D721Med (cell line): ENCODE results near the gene CLEC10A.
"Not testable (repeated sequence)": the region's sequence is repeated elsewhere in the genome, so short reads cannot be mapped to it uniquely, and the experiment has no call there.

ENCODE experiments used
- DNase-seq: peaks from one replicate; pipeline ENCODE4 v3.0.0; 2011; ENCODE audit warnings: low spot score; ENCODE audit not compliant: insufficient read length
- FAIRE-seq: peaks from 2 replicates; lab custom pipeline; 2011; peaks lifted over from hg19 to GRCh38; lab: Jason Lieb, UNC
- CTCF ChIP-seq: IDR thresholded peaks from 2 replicates; pipeline ENCODE4 v1.5.1; 2012; ENCODE audit warnings: mild to moderate bottlenecking, control low read depth; ENCODE audit not compliant: insufficient read depth; ENCODE audit errors: missing control alignments

Gene CLEC10A

GRCh38 chr17:7094652-7095019 lies 14.6 kb upstream of the CLEC10A start:
- FAIRE-seq (no peak), DNase-seq (no peak)
- TF ChIP-seq CTCF, result no peak

GRCh38 chr17:7091311-7092005 lies 11.4 kb upstream of the CLEC10A start:
- not testable (repeated sequence) for DNase-seq, FAIRE-seq

- not testable (repeated sequence) for FAIRE-seq, DNase-seq
Observed at GRCh38 chr17:7089570-7089969, 9.5 kb upstream of the CLEC10A start.

GRCh38 chr17:7088442-7088841 lies 8.4 kb upstream of the CLEC10A start:
- not testable (repeated sequence) for FAIRE-seq, DNase-seq

GRCh38 chr17:7084088-7084487 lies 4.0 kb upstream of the CLEC10A start:
- DNase-seq, result no peak
- TF ChIP-seq CTCF, result no peak
- no peak for FAIRE-seq

- FAIRE-seq, result no peak
- DNase-seq, result no peak
- no peak for TF ChIP-seq CTCF
Observed at GRCh38 chr17:7083592-7083991, 3.5 kb upstream of the CLEC10A start.

- TF ChIP-seq CTCF, result no peak
- FAIRE-seq (no peak), DNase-seq (no peak)
Observed at GRCh38 chr17:7081341-7082062, 1.5 kb upstream of the CLEC10A start.

- no peak for TF ChIP-seq CTCF
- DNase-seq, result no peak
- FAIRE-seq, result no peak
Observed at GRCh38 chr17:7080456-7081041, 498 bp upstream of the CLEC10A start.
